ENCODE measurements around the gene KAT8.
A peak's percentile ranks its signal among the peaks of the same experiment; 100 is the strongest.

GRCh38 chr16:31117384-31118222 is at the start of gene KAT8:
- no peak for TF ChIP-seq ZNF274 (IDR thresholded peaks at IDR 0.05; ENCODE audit: low read length)
- no peak for TF ChIP-seq ZNF274 (tag by site-specific recombination; IDR thresholded peaks at IDR 0.05; ENCODE audit: borderline replicate concordance)
- TF ChIP-seq ZSCAN30 (tag by site-specific recombination; IDR thresholded peaks at IDR 0.05), result peak; percentile 53; the same call in 1 of the 2 replicates
- TF ChIP-seq CTCF (tag by site-specific recombination; IDR thresholded peaks at IDR 0.05), result no peak
- TF ChIP-seq ZNF658 (tag by site-specific recombination; IDR thresholded peaks at IDR 0.05), result no peak
- no peak for TF ChIP-seq TCF7L2 (IDR thresholded peaks at IDR 0.05; ENCODE audit: borderline replicate concordance, low read depth, low read length)
- peak; percentile 75 for TF ChIP-seq REST (tag by site-specific recombination; IDR thresholded peaks at IDR 0.05)
- TF ChIP-seq EGR2 (tag by site-specific recombination; IDR thresholded peaks at IDR 0.05; ENCODE audit: low read depth), result peak; percentile 74
- TF ChIP-seq FEZF1 (tag by site-specific recombination; IDR thresholded peaks at IDR 0.05), result no peak

All from HEK293 (cell line).